Skeletal muscle satellite cell (primary cell): ENCODE measurements around the gene TCEA3.

Experiments
- H3K27me3 ChIP-seq: 2 replicates; pipeline ENCODE4 v1.7.0; 2013; ENCODE audit warnings: low read length; ENCODE audit not compliant: control insufficient read depth, insufficient read depth
- H3K36me3 ChIP-seq: 2 replicates; pipeline ENCODE4 v1.7.0; 2013; ENCODE audit warnings: mild to moderate bottlenecking, control low read depth, low read length; ENCODE audit not compliant: insufficient read depth
- H3K4me1 ChIP-seq: 2 replicates; pipeline ENCODE4 v1.7.0; 2013; ENCODE audit warnings: low read length; ENCODE audit not compliant: control insufficient read depth, insufficient read depth
- H3K4me2 ChIP-seq: 2 replicates; pipeline ENCODE4 v1.7.0; 2013; ENCODE audit warnings: mild to moderate bottlenecking, low read length
- H3K4me3 ChIP-seq: 2 replicates; pipeline ENCODE4 v1.7.0; 2013; ENCODE audit warnings: low read length
- H3K9ac ChIP-seq: 2 replicates; pipeline ENCODE4 v1.7.0; 2013; ENCODE audit warnings: mild to moderate bottlenecking, low read depth, low read length, moderate library complexity
- H3K9me3 ChIP-seq: replicated peaks from 2 replicates; pipeline ENCODE4 v1.7.0; 2013; ENCODE audit warnings: mild to moderate bottlenecking, control low read depth, low read length

Gene TCEA3

GRCh38 chr1:23444596-23445390 lies 20.2 kb upstream of the TCEA3 start:
- Histone ChIP-seq H3K27me3 (no peaks in the 10 kb centered on the region), H3K36me3 (no peaks in the 10 kb centered on the region), H3K4me1 (peaks cover 3% of the 10 kb centered on the region), H3K4me2 (no peak overlapping the region), H3K9me3 (no peaks in the 10 kb centered on the region), H3K4me3 (no peak overlapping the region), H3K9ac (no peak overlapping the region)

- Histone ChIP-seq H3K36me3 (no peaks in the 10 kb centered on the region), H3K9me3 (no peaks in the 10 kb centered on the region), H3K4me2 (no peak overlapping the region)
Observed at GRCh38 chr1:23444104-23444533, 19.6 kb upstream of the TCEA3 start.

GRCh38 chr1:23442751-23443150 lies 18.2 kb upstream of the TCEA3 start:
- Histone ChIP-seq H3K4me3 (no peak overlapping the region), H3K27me3 (no peaks in the 10 kb centered on the region), H3K9me3 (no peaks in the 10 kb centered on the region), H3K36me3 (no peaks in the 10 kb centered on the region), H3K9ac (no peak overlapping the region), H3K4me2 (no peak overlapping the region), H3K4me1 (peaks cover 3% of the 10 kb centered on the region)

More at GRCh38 chr1:23444104-23444533, 19.6 kb upstream of the TCEA3 start:
- Histone ChIP-seq H3K9ac (no peak overlapping the region), H3K27me3 (no peaks in the 10 kb centered on the region), H3K4me3 (no peak overlapping the region), H3K4me1 (peaks cover 3% of the 10 kb centered on the region)

GRCh38 chr1:23441446-23442148 lies 17.0 kb upstream of the TCEA3 start:
- H3K9me3 ChIP-seq = no peaks in the 10 kb centered on the region
- H3K4me3 ChIP-seq = no peak overlapping the region
- no peak overlapping the region for H3K4me2 ChIP-seq

GRCh38 chr1:23438545-23438944 lies 14.0 kb upstream of the TCEA3 start:
- Histone ChIP-seq H3K9ac (no peak overlapping the region), H3K4me2 (no peak overlapping the region), H3K4me3 (no peak overlapping the region), H3K27me3 (no peaks in the 10 kb centered on the region), H3K36me3 (no peaks in the 10 kb centered on the region), H3K4me1 (no peaks in the 10 kb centered on the region), H3K9me3 (no peaks in the 10 kb centered on the region)

More at GRCh38 chr1:23441446-23442148, 17.0 kb upstream of the TCEA3 start:
- peaks cover 3% of the 10 kb centered on the region for H3K4me1 ChIP-seq
- no peaks in the 10 kb centered on the region for H3K27me3 ChIP-seq
- H3K9ac ChIP-seq = no peak overlapping the region
- no peaks in the 10 kb centered on the region for H3K36me3 ChIP-seq

GRCh38 chr1:23437355-23437664 lies 12.8 kb upstream of the TCEA3 start:
- H3K36me3 ChIP-seq = no peaks in the 10 kb centered on the region
- no peaks in the 10 kb centered on the region for H3K27me3 ChIP-seq
- no peak overlapping the region for H3K9ac ChIP-seq
- no peak overlapping the region for H3K4me2 ChIP-seq
- H3K9me3 ChIP-seq = no peaks in the 10 kb centered on the region
- H3K4me3 ChIP-seq = no peak overlapping the region
- no peaks in the 10 kb centered on the region for H3K4me1 ChIP-seq

GRCh38 chr1:23436520-23437354 lies 12.2 kb upstream of the TCEA3 start:
- H3K9ac ChIP-seq = no peak overlapping the region
- no peaks in the 10 kb centered on the region for H3K9me3 ChIP-seq
- no peaks in the 10 kb centered on the region for H3K36me3 ChIP-seq
- no peak overlapping the region for H3K4me3 ChIP-seq
- no peak overlapping the region for H3K4me2 ChIP-seq
- H3K27me3 ChIP-seq = no peaks in the 10 kb centered on the region
- no peaks in the 10 kb centered on the region for H3K4me1 ChIP-seq

- Histone ChIP-seq H3K27me3 (peaks cover 4% of the 10 kb centered on the region), H3K36me3 (no peaks in the 10 kb centered on the region), H3K4me3 (no peak overlapping the region), H3K4me2 (no peak overlapping the region), H3K4me1 (no peaks in the 10 kb centered on the region), H3K9ac (no peak overlapping the region), H3K9me3 (no peaks in the 10 kb centered on the region)
Observed at GRCh38 chr1:23434260-23434775, 9.8 kb upstream of the TCEA3 start.

- H3K9ac ChIP-seq = no peak overlapping the region
- no peak overlapping the region for H3K4me3 ChIP-seq
- H3K27me3 ChIP-seq = peaks cover 9% of the 10 kb centered on the region
- no peak overlapping the region for H3K4me2 ChIP-seq
- H3K4me1 ChIP-seq = no peaks in the 10 kb centered on the region
- no peaks in the 10 kb centered on the region for H3K36me3 ChIP-seq
- no peaks in the 10 kb centered on the region for H3K9me3 ChIP-seq
Observed at GRCh38 chr1:23433122-23433521, 8.6 kb upstream of the TCEA3 start.

GRCh38 chr1:23431431-23431830 lies 6.9 kb upstream of the TCEA3 start:
- H3K4me3 ChIP-seq = no peak overlapping the region
- H3K4me1 ChIP-seq = no peaks in the 10 kb centered on the region
- H3K9ac ChIP-seq = no peak overlapping the region
- H3K27me3 ChIP-seq = peaks cover 12% of the 10 kb centered on the region
- no peaks in the 10 kb centered on the region for H3K36me3 ChIP-seq
- no peaks in the 10 kb centered on the region for H3K9me3 ChIP-seq
- H3K4me2 ChIP-seq = no peak overlapping the region

- Histone ChIP-seq H3K4me1 (no peaks in the 10 kb centered on the region), H3K36me3 (no peaks in the 10 kb centered on the region), H3K4me3 (no peak overlapping the region), H3K9ac (no peak overlapping the region), H3K9me3 (no peaks in the 10 kb centered on the region), H3K27me3 (peaks cover 14% of the 10 kb centered on the region), H3K4me2 (no peak overlapping the region)
Observed at GRCh38 chr1:23430803-23431202, 6.3 kb upstream of the TCEA3 start.
